Fibroblast of mammary gland (primary cell): ENCODE results near the gene PIWIL1.

Source experiments
- DNase-seq: peaks from one replicate; pipeline ENCODE4 v3.0.0-alpha.2; 2010; ENCODE audit warnings: low read depth
- H3K4me3 ChIP-seq: 2 replicates; pipeline ENCODE4 v1.5.1; 2011; ENCODE audit warnings: low read depth, mild to moderate bottlenecking, low read length, moderate library complexity; ENCODE audit not compliant: control insufficient read depth
- TF ChIP-seq, protein P1 (sequence below): conservative IDR thresholded peaks from 2 replicates; pipeline ENCODE4 v1.5.1; 2011; ENCODE audit warnings: low read depth, low read length, inconsistent platforms; ENCODE audit not compliant: control insufficient read depth, insufficient read depth

PIWIL1 gene

DNA sequence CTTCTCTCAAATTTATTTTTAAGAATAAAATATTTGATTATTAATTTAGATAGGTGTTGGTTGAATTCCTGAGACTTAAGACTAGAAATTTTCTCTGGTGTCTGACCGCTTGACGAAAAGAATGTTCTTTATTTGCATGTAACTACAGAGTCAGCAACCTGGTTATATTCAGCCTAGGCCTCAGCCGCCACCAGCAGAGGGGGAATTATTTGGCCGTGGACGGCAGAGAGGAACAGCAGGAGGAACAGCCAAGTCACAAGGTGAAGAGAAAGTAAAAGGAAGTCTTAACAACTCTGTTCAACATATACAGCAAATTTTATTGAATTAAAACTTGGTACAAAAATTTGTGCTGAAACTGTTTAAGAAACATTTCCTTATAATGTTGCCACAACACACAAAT lies 5.2 kb downstream of the PIWIL1 start:
- no peak overlapping the region for H3K4me3 ChIP-seq
- TF ChIP-seq, protein P1, sequence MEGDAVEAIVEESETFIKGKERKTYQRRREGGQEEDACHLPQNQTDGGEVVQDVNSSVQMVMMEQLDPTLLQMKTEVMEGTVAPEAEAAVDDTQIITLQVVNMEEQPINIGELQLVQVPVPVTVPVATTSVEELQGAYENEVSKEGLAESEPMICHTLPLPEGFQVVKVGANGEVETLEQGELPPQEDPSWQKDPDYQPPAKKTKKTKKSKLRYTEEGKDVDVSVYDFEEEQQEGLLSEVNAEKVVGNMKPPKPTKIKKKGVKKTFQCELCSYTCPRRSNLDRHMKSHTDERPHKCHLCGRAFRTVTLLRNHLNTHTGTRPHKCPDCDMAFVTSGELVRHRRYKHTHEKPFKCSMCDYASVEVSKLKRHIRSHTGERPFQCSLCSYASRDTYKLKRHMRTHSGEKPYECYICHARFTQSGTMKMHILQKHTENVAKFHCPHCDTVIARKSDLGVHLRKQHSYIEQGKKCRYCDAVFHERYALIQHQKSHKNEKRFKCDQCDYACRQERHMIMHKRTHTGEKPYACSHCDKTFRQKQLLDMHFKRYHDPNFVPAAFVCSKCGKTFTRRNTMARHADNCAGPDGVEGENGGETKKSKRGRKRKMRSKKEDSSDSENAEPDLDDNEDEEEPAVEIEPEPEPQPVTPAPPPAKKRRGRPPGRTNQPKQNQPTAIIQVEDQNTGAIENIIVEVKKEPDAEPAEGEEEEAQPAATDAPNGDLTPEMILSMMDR = no peak
- DNase-seq = no peak

DNA sequence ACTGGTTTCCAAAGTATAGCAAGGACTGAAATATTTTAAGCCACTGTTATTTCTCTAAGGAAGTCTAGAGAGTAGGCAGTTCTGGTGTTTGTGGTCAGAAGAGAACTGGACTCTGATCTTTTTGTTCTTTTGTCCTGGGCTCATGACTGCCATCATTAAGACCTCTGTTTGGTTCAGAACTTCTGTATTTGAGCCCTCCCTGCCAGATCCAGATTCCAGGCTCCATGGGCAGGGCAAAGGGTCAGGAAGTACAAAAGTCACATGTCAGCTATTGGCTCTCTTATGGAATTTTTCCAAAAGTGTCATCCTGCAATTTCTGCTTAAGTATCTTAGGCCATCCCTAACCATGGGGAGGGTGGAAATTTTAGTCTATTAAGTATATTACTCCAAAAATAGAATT lies 6.8 kb downstream of the PIWIL1 start:
- no peak for DNase-seq
- H3K4me3 ChIP-seq = no peak overlapping the region
- TF ChIP-seq, protein P1 = no peak

DNA sequence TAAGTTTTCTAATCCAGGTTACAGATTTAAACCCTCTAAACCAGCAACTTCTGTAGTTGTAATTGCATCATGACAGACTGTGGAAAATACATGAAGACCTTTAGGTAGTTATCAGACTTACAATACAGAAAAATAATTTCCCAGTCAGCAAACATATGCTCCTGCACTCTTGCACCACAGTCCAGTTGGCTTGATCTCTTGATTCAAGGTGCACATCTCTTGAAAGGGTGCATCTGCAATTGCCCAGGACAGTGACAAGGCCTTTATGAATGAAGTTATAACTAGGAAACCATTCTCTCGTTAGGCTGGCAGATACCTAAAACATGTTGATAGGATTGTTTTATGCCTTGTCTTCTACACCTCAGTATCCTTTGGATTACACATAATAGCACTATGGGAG lies 7.6 kb downstream of the PIWIL1 start:
- DNase-seq = no peak
- H3K4me3 ChIP-seq = no peak overlapping the region
- TF ChIP-seq, protein P1 = no peak

DNA sequence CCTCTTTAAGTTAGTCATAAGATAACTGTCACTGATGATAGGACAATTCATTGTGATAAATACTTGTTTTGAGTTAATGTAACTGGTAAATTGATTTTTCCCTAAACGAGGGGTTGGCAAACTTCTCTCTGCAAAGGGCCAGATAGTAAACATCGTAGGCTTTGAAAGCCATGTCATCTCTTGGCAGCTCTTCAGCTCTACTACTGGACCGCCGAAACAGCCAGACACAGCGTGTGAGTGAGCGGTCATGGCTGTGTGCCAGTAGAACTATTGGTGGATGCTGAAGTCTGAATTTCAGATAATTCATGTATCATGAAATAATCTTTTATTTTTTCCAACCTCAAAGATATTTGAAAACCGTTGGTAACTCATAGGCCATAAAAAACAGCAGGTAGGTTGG lies 9.9 kb downstream of the PIWIL1 start:
- no peak for DNase-seq
- no peak overlapping the region for H3K4me3 ChIP-seq
- TF ChIP-seq, protein P1 = no peak

DNA sequence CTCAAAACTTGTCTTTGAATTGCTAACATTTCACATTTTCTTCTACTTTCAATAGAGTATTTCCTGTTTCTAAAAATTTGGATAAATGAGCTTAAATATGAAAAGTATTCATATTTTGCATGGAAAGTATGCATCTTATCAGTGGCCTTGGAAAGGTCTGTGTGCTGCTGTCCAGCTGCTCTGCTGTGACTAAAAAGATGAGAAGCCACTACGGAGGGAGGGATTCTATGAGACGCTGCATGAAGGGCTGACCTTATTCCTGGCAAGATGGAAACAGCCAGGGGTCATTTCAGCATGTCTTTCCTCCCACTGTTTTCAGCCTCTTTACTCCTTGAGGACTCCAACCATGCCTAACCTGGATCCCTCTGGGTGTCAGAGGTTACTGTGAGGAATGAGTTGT lies 13.0 kb downstream of the PIWIL1 start:
- no peak for DNase-seq
- TF ChIP-seq, protein P1 = no peak

DNA sequence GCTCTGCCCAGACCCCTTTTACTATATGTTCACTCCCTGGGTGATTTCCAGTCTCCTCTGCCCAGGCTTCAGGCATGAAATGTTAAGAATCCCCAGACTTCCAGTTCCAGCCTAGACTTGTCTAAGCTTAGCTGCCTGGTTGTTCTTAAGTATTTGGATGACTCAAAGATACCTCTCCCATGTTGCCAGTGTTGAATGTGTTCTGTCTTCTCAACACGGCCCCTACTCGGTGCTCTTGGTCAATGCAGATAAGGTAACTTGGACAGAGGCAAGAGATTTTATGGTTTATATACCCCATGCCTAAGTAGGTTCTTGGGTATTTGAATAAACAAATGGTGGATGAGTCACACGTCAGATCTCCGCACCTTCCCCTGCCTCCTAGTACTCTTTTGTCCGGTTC lies 13.6 kb downstream of the PIWIL1 start:
- DNase-seq = no peak
- TF ChIP-seq, protein P1 = no peak
- H3K4me3 ChIP-seq = no peak overlapping the region

More for the DNA sequence above, 13.0 kb downstream of the PIWIL1 start:
- H3K4me3 ChIP-seq = no peak overlapping the region

DNA sequence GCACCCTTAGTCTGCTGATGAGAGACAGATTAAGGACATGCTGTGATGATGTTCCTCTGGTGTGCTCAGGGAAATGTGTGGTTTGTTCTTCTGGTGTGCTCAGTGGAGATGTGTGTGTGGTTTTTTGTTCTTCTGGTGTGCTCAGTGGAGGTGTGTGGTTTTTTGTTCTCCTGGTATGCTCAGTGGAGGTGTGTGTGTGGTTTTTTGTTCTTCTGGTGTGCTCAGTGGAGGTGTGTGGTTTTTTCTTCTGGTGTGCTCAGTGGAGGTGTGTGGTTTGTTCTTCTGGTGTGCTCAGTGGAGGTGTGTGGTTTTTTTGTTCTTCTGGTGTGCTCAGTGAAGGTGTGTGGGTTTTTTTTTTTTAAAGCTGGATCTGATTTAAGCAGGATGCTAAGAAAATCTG lies 15.4 kb downstream of the PIWIL1 start:
- TF ChIP-seq, protein P1 = no peak
- H3K4me3 ChIP-seq = no peak overlapping the region
- DNase-seq = no peak
